GM19452 (cell line): ENCODE results near the gene EML1.

Experiments used
- ATAC-seq: cut with Tn5 transposase; IDR thresholded peaks from one replicate; pipeline ENCODE4 v1.9.1; 2021; ENCODE audit not compliant: unreplicated experiment

The EML1 gene

DNA sequence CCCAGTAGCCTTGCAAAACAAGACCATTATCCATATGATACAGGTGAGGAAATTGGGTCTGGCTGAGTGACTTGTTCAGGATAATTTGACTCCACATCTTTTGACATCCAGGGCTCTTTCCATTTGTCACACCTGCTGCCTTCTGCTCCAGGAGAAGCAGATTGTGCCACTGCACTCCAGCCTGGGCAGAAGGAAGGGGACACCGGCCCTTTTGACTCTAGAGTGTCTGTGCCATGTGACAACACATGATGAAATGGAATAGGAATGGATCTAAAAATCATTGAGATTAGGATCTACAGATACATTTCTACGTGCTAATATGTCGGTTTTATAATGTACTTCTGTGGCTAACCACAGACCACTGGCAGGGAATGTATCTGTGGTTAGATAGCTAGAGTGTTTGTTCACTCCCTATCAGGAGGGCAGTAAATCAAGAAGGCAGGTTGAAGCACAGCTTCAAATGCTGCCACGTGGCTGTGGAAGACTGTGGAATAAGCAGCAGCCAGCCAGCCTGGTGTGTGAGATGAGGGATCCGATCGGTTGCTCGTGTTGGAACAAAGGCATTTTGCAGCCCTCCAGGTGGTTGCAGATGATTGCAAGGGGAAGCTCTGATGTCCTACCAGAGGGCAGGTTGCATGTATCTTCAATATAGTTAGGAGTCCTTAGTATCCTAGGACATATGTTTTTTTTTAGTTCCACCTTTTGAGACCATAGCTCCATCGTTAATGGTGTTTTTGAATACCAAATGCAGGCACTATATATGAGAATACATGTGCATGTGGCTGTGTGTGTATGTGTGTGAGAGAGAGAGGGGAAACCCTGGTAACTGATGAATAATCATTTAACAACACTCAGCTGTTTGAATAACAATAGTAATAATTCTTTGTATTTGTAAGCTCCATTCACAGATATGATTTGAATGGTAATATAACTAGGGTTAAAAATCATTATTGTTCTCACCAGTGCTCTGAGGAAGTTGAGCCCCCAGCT, 28.6 kb downstream of the EML1 start:
- ATAC-seq, result no peak

DNA sequence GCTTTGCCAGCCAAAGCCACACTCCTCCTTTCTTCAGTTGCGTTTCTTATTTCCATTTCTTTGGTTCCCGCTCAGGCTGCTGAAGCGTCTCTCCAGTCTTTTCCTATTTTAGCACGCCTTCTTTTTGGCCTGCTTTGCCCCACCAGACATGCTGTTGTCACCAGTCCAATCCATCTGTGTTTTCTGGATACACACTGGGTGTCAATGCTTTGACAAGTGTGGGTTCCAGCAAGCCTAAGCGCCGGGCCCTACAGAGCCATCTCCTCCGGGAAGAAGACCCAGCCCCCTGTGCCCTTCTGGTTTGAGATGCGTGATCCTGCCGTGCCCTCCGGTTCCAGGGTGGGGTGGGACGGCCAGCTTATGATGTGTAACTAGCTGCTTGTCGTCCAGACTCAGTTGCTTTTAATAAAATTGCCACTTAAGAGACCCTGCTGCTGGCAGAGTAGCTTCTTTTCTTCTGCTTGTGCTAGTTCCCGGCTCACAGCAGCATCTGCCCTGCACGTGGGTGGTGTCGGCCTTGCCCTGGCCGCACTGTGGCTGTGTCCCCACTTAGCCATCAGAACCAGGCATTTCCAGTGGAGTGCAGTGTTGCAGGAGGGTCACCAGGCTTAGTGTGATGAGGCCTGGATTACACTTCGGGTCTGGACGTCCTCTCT, 29.7 kb downstream of the EML1 start:
- no peak for ATAC-seq

DNA sequence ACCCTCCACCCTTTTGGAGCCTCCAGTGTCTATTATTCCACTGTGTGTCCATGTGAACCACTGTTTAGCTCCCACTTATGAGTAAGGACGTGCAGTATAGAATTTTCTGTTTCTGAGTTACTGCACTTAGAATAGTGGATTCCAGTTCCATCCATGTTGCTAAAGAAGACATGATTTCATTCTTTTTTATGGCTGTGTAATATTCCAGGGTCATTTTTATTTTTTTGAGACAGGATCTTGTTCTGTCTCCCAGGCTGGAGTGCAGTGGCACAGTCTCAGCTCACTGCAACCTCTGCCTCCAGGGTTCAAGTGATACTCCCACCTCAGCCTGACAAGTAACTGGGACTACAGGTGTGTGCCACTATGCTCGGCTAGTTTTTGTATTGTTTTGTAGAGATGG, 31.6 kb downstream of the EML1 start:
- ATAC-seq, result no peak

DNA sequence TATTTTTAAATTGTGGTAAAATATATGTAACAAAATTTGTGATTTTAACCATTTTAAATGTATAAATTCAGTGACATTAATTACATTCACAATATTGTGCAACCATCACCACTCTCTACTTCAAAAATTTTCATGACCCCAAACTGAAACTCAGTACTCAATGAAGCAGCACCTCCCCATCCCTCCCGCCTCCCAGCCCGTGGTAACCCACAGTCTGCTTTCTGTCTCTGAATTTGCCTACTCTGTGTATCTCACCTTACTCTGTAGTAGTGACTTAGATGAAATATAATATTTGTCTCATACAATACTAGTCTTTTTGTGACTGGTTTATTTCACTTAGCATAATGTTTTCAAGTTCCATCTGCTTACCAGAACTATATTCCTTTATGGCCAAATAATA, 36.2 kb downstream of the EML1 start:
- ATAC-seq, result no peak

DNA sequence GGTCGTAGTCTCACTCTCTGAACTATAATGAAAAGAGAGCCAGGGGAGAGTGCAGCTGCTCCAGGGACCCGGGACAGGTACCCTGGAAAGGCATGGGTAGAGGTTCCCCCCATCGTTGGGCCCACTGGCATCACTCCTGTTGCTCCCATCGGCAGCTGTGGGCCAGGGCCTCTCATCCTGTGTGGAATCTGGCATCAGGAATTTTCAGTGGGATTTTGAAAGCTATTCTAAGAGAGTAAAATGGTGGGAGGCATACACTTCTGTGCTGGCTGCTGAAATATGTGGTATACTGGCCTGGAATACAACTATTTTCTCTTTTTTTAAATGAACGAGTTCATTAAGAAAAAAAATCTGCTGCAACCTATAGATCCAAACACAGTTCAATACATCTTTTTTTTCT, 38.1 kb downstream of the EML1 start:
- no peak for ATAC-seq

DNA sequence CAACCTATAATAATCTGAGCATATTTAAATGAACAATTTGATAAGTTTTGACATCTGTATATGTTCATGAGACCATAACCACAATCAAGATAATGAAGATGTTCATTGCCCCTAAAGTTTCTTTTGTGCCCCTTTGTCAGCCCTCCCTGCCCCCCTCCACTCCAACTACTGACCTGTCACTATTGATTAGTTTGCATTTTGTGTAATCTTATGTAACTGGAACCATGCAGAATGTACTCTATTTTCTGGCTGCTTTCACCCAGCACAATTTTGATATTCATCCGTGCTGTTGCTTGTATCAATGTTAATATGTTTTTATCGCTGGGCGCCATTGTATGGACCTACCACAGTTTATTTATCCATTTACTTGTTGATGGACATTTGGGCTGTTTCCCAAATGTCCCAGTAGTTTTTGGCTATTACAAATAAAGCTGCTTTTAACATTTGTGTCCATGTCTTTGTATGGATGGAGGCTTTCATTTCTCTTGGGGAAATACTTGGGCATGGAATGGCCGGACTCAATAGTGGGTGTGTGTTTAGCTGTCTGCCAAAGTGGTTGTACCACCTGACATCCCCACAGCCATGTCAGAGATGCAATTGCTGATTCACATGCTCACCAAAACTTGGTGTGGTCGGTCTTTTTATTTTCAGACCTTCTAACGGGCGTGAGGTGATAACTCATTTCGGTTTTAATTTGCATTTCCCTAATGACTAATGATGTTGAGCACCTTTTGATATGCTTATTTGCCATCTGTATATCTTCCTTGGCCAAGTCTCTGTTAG, 38.9 kb downstream of the EML1 start:
- no peak for ATAC-seq

DNA sequence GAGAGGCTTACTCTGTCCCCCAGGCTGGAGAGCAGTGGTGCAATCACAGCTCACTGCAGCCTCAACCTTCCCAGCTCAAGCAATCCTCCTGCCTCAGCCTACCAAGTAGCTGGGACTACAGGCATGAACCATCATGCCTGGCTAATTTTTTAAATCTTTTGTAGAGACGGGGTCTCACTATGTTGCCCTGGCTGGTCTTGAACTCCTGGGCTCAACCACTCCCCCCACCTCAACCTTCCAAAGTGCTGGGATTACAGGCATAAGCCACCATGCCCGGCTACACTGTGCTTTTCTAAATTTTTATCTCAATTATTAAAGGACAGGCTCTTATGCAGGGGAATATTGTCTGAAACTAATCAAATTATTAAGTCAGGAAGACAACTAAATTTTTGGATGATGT, 44.6 kb downstream of the EML1 start:
- no peak for ATAC-seq

DNA sequence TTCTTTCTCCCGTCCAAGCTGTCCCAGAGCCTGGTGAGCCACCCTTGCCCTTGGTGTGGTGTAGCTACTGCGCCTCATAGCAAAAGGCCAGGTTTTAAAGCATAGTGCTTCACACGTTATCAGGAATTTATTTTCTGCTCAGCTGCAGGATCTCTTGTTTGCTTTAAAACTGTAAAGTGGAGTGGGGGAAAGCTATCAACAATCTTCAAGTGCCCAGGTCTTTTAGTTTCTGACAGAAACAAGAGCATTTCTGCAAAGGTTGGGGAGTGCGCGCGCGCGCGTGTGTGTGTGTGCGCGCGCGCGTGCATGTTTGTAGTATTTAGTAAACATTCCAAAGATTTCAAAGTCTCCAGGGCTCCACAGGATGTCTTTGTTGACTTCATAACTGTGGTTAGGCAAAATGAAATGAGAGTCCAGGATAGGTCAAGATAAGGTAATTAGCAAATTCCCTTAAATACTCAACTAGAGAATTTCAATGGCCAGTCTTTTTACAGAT, 45.5 kb downstream of the EML1 start:
- no peak for ATAC-seq

DNA sequence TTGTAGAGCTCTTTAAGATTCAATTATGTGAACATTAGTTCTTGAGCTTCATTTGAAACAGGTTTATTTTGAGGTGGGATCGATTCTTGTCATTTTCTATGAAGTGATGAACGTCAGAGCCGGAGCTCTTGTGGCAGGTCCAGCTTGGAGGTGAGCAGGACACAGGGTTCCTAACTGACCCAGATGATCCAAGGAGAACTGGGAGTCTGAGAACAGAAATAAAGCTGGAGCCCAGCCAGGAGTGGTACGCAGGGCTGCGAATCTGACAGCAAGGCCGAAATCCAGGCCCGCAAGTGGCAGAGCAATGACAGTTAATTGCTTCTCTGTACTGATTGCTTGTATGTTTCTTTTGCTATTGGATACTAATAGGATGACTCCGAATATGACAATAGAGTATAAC, 46.5 kb downstream of the EML1 start:
- no peak for ATAC-seq

DNA sequence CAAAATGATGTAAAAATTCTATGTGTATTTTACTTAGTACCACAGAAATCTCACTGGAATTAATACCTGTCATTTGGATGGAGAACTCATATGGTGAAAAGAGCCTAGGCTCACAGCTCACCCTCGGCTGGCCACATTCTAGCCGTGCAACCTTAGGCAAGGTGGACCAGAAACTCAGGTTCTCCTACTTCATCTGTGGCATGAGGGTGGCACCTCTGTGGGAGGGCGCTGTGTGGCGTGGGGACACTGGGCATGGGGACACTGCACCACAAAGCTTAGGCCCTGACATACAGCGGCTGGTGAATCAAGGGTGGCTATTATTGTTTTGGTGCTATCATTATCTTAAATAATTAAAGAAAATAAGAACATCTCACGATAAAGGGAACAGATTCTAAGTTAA, 47.1 kb downstream of the EML1 start:
- ATAC-seq, result no peak

DNA sequence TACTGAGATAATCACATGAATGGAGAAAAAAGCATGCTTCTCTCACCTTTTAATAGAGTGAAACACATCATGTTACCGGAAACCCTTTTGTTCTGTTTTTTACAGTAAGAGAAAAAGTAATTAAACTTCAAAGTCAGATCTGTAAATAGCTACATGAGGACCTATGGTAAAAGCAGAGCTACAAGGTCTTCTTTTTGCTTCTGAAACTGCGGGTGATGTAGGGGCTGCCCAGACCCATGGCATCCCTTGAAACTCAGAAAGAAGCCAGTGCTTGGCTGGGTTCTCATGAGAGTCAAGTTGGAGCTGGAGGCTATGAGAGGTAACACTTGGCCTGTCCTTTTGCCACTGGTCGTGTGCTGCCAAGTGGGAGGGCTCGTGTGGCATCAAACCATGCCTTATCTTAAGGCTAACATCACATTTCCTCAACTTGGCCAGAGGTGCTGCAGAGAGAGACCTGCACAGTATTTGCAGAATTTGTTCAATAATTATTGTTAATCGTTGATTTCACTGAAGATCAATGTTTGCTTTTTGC, 47.6 kb downstream of the EML1 start:
- no peak for ATAC-seq

DNA sequence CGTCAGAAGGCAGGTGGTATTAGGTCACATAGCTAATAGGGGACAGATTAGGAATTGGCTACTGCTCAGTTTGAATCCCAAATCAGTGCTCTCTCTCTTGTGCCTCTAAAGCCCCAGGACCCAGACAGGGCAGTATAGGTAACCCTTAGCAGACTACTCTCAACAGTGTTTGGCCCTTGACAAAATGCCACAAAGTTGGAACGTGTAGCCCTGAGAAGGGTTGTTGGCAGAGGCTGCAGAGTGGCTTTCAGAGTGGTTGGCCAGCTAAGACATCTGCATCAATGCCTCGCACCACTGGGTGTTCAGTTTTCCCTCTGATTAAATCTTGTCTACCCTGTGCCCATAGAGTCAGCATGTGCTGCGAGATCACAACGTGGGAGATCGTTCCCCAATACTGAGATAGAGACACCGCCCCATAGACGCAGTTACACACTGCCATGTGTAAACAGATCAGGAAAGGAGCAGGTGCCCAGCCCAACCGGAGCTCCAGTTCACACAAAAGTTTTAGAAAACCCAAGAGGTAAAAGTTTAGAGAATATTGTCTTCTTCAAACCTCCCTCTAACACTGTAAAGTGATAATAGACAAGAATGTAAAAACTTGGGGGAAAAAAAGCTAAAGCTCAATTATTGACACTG, 48.3 kb downstream of the EML1 start:
- ATAC-seq, result no peak

DNA sequence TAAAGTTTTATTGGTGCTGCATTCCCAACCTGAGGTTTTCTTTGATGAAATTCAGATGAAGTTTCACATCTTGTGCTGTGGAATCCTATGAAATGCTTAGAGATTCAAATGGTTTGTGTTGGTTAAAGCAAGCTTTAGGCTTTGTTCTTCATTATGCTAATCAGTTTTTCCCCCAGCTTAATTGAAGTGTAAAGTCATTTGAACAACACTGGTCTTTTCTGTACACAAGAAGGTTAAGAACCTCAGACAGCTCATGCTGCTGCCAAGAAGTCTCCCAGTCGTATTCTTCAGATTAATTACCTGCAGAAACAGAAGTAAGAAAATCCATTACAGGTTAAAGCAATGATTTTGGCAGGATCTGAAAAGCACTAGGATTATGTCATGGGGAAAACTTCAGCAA, 48.9 kb downstream of the EML1 start:
- no peak for ATAC-seq

DNA sequence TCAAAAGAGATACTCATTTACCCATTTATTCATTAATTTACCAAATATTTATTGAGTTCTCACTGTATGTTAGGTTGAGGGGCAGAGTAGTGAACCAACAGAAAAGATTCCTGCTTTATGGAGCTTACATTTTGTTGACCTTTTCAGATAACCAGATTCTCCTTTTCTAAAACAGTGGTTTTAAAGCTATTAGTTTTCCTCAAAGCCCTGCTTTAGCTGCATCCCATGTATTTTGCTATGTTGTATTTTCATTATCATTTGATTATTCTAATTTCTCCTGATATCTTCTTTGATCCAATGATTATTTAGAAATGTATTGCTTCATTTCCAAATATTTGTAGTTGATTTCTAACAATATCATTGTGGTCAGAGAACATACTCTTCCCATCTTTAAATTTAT, 53.6 kb downstream of the EML1 start:
- ATAC-seq, result no peak

DNA sequence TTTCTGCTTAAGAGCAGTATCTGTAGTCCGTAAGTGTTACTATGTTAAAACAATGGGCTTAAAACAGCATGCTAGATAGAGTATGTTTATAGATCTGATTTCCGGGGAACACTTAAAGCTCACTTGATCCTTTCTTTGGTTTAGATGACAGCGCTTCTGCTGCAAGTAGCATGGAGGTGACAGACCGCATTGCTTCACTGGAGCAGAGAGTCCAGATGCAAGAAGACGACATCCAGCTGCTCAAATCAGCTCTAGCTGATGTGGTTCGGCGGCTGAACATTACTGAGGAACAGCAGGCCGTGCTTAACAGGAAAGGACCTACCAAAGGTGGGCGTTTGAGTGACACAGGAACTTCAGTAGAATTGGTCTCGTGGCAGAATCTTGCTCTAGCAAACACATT, 57.5 kb downstream of the EML1 start:
- ATAC-seq, result no peak

DNA sequence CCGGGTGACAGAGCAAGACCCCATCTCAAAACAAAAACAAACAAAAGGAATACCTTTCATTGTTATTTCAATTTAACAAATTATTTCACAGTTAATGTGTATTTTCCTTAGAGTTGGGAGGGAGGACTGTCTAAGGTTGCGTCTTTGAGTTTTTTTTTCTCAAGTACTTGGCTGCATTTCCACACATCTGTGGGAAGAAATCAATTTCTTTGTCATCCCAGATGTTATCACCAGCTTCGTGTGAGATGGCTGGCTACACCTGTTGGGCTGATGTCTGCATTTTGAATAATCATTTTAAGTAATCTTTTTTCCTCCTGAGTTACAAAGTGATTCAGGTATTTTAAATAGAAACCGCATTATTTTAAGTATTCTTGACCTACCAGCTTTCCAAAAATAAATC, 59.4 kb downstream of the EML1 start:
- ATAC-seq, result no peak

DNA sequence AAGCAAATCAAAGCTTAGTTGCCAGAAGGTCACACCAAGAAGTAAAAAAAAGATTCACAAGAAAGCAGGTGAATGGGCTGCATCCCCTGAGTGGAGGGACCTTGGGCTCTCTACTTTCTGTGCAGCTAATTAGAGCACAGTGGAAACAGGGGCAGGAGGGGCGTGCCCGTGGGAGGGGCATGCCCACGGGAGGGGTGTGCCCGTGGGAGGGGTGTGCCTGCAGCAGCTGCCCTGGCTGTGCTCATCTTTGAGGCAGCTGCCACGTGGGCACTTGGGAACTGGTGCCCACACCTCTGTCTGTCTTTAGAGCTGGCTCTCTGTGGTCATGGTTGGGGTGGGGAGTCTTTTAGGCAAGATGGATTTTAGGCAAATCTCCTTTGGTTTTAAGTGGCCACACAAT, 60.0 kb downstream of the EML1 start:
- ATAC-seq, result no peak

DNA sequence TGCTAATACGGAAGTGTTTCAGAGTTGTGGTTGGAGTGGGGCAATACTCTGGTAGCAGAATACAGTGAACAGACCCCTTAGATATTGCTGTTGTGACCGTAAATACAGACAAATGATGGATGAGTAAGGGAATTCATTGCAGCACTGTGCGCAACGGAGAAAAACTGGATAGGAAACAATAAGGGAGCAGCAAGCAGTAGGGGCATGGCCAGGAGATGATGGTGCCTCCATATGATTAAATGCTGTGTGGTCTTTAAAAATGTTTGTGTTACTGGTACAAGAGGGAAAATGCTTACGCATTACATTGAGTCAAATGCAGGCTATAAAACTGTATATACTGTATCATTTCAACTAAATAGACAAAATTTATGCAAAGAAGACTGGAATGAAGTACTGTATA, 61.6 kb downstream of the EML1 start:
- ATAC-seq, result no peak

DNA sequence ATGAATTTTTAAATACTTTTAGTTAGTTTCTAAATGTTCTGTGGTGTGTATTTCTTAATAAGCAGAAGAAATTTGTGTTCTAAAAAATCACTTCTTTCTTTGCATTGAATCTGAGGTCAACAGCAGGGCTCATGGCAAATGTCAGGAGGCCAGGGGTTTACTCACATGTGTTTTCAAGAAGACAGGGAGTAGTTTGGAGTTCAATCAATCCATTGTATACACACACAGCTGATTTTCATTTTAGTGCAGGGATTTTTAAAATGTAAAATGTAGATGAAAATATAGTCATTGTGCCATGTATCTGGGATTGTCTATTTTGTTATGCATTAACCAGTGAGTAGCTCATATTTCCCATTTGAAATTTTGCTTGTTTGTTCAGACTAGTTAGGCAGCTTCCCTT, 62.1 kb downstream of the EML1 start:
- no peak for ATAC-seq

DNA sequence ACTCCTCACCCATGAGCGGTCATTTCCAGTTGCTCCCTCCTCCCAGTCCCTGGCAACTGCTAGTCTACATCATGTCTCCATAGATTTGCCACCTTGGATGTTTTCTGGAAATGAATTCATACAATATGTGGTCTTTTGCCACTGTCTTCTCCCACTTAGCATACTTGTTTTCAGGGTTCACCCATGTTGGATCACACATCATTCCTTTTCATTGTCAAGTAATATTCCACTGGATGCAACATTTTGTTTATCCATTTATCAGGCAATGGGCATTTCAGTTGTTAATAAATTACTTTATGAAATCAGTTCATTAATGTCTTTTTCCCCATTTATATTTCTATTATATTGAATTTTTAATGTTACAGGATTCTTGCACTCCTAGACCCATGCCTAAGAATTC, 64.3 kb downstream of the EML1 start:
- no peak for ATAC-seq

DNA sequence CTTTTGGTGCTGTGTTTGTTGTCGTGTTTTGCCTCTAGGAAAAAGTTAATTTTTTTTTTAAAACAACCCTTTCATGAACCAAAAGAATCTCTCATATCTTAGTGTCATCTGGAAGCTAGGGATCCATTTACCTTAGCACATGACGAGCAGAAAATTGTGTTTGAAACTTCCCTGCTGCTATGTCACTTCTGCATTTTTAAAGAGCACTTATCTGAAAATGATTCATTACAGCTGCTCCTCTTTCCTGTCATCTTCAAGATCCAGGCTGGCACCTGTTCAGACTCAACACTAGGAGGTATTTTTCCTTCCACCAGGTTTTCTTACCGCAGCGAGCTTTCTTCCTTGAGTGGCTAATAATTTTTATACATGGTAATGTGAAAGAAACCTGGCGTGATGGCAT, 67.0 kb downstream of the EML1 start:
- no peak for ATAC-seq
